B cell (primary cell): ENCODE results near the gene CKAP5. TPM values are rescaled to one million over a fixed set of nuclear protein-coding genes. Genes with fewer than 3 reads are reported as not detected.

Source experiments
- ATAC-seq: fragments of 200-7000 bp; cut with Tn5 transposase; one replicate; pipeline ENCODE4 v1.10.0; 2021; ENCODE audit warnings: low read depth, mild to moderate bottlenecking, moderate number of reproducible peaks, moderate library complexity
- CTCF ChIA-PET: fragments of 350-600 bp; sonication (Branson Sonifier 250); formaldehyde crosslinking; loops from one replicate; lab custom pipeline; 2021; ENCODE audit warnings: antibody characterized with exemption, inconsistent platforms; lab: Charles Lee
- POLR2A ChIA-PET: fragments of 350-600 bp; sonication (Branson Sonifier 250); formaldehyde crosslinking; loops from one replicate; lab custom pipeline; 2021; ENCODE audit warnings: antibody characterized with exemption; lab: Charles Lee
- DNase-seq: peaks from one replicate; pipeline ENCODE4 v3.0.0; 2013
- H2AFZ ChIP-seq: 2 replicates; pipeline ENCODE4 v1.6.1; 2012; ENCODE audit warnings: mild to moderate bottlenecking, low read depth, low read length; ENCODE audit not compliant: insufficient read depth, poor library complexity, severe bottlenecking
- H3K27ac ChIP-seq, 2 donors: 1 replicate in 1 of 2; 2 replicates in 1 of 2; pipeline ENCODE4 v1.5.1; 2012 to 2013; ENCODE audit warnings: low read length in 2 of 2, mild to moderate bottlenecking in 2 of 2, moderate library complexity in 1 of 2
- H3K27me3 ChIP-seq, 4 experiments: fragments of 200-600 bp in 1 of 4; sonication (generic) in 1 of 4; replicated peaks in 1 of 4; 1 replicate in 2 of 4; 2 replicates in 2 of 4; pipeline versions ENCODE4 v1.6.1 to v1.7.0; 2013 to 2016; ENCODE audit warnings: low read length in 3 of 4, mild to moderate bottlenecking in 2 of 4, mixed read lengths in 1 of 4, moderate library complexity in 1 of 4; ENCODE audit not compliant: insufficient read depth in 4 of 4, control insufficient read depth in 3 of 4; ENCODE audit errors: control extremely low read depth in 1 of 4
- H3K36me3 ChIP-seq, 2 experiments: replicated peaks in 1 of 2; 1 replicate in 1 of 2; 2 replicates in 1 of 2; pipeline versions ENCODE4 v1.6.1 to v1.7.1; 2013; ENCODE audit warnings: low read length in 1 of 2; ENCODE audit not compliant: insufficient read depth in 2 of 2, control insufficient read depth in 1 of 2; ENCODE audit errors: control extremely low read depth in 1 of 2, extremely low read depth in 1 of 2
- H3K4me1 ChIP-seq, 2 donors: fragments of 200-600 bp in 1 of 2; sonication (generic) in 1 of 2; 1 replicate in 1 of 2; 2 replicates in 1 of 2; pipeline versions ENCODE4 v1.5.1 to v1.6.1; 2013 to 2017; ENCODE audit warnings: low read length in 2 of 2; ENCODE audit not compliant: control insufficient read depth in 2 of 2, insufficient read depth in 2 of 2
- H3K4me2 ChIP-seq: replicated peaks from 2 replicates; pipeline ENCODE3; 2012; ENCODE audit warnings: mild to moderate bottlenecking, low read depth, low read length; ENCODE audit not compliant: poor library complexity, severe bottlenecking
- H3K4me3 ChIP-seq, 5 experiments: fragments of 200-600 bp in 1 of 5; sonication (generic) in 1 of 5; 1 replicate in 3 of 5; 2 replicates in 2 of 5; pipeline versions ENCODE4 v1.5.1 to v1.7.0; 2011 to 2016; ENCODE audit warnings: low read length in 4 of 5, mild to moderate bottlenecking in 4 of 5, low read depth in 2 of 5, control low read depth in 1 of 5, moderate library complexity in 1 of 5; ENCODE audit not compliant: insufficient read depth in 1 of 5; ENCODE audit errors: control extremely low read depth in 1 of 5, extremely low read depth in 1 of 5
- H3K79me2 ChIP-seq: fragments of 200-600 bp; sonication (generic); one replicate; pipeline ENCODE4 v1.6.0; 2016; ENCODE audit warnings: low read length; ENCODE audit not compliant: control insufficient read depth, insufficient read depth
- H3K9ac ChIP-seq: fragments of 200-600 bp; sonication (generic); 2 replicates; pipeline ENCODE4 v1.6.1; 2017; ENCODE audit warnings: mild to moderate bottlenecking, low read length, moderate library complexity
- H3K9me3 ChIP-seq, 3 donors: one replicate each; pipeline versions ENCODE4 v1.6.1 to v1.7.1; 2013; ENCODE audit warnings: low read length in 2 of 3; ENCODE audit not compliant: control insufficient read depth in 2 of 3, insufficient read depth in 1 of 3; ENCODE audit errors: control extremely low read depth in 1 of 3
- H4K20me1 ChIP-seq: 2 replicates; pipeline ENCODE4 v1.6.0; 2012; ENCODE audit warnings: mild to moderate bottlenecking, low read length; ENCODE audit not compliant: insufficient read depth, control insufficient read depth, poor library complexity, severe bottlenecking
- H3K27ac Mint-ChIP-seq: one replicate; pipeline ENCODE4 v1.8.0; 2021; ENCODE audit warnings: mixed read lengths
- H3K27me3 Mint-ChIP-seq: one replicate; pipeline ENCODE4 v1.8.0; 2021; ENCODE audit warnings: mixed read lengths
- H3K4me1 Mint-ChIP-seq: one replicate; pipeline ENCODE4 v1.8.0; 2021; ENCODE audit warnings: mixed read lengths
- H3K4me3 Mint-ChIP-seq: one replicate; pipeline ENCODE4 v1.8.0; 2021; ENCODE audit warnings: mixed read lengths
- H3K9me3 Mint-ChIP-seq: one replicate; pipeline ENCODE4 v1.8.0; 2022; ENCODE audit warnings: mixed read lengths; ENCODE audit not compliant: insufficient read depth
- CTCF ChIP-seq: fragments of 200-600 bp; IDR thresholded peaks from one replicate; pipeline ENCODE4 v1.8.0; 2022; ENCODE audit warnings: antibody characterized with exemption, mild to moderate bottlenecking
- EZH2 ChIP-seq: IDR thresholded peaks from 2 replicates; pipeline ENCODE4 v1.6.1; 2012; ENCODE audit warnings: borderline replicate concordance, low read depth, mild to moderate bottlenecking, moderate library complexity, low read length; ENCODE audit not compliant: insufficient read depth, poor library complexity, severe bottlenecking
- WGBS: methylation state at CpG from one replicate; pipeline ENCODE4 v1.1.5; 2013; ENCODE audit warnings: missing lambda C conversion rate; ENCODE audit not compliant: insufficient coverage; 5-methylcytosine and 5-hydroxymethylcytosine counted together
- intact Hi-C: fragments of 100-400 bp; cut with micrococcal nuclease; formaldehyde crosslinking; loops from one replicate; pipeline ENCODE4 v1.10.0; 2022
- polyA plus RNA-seq: library from polyadenylated mRNA; depleted of rRNA; stranded (reverse); fragments of >200 nt; gene quantifications from 2 replicates; pipeline ENCODE4 v1.2.3, GENCODE V29; 2012
- total RNA-seq, 2 donors: library from RNA; stranded (reverse); fragments of 120-200 nt in 1 of 2; gene quantifications; 1 replicate in 1 of 2; 2 replicates in 1 of 2; pipeline versions ENCODE4 v1.2.3 to v1.2.4, GENCODE V29; 2013 to 2022

The CKAP5 gene
- total and polyA plus RNA-seq, 2 donors (not counting 1 experiment from before 2014, with no cell fraction given), result 7.3 to 54.3 TPM

GRCh38 chr11:46769636-46770221 lies 76.4 kb downstream of the CKAP5 start:
- H3K4me1 ChIP-seq, result no peaks in the 10 kb centered on the region
- no peak overlapping the region for H3K4me2 ChIP-seq
- H4K20me1 ChIP-seq, result no peaks in the 10 kb centered on the region
- no peaks in the 10 kb centered on the region for H3K79me2 ChIP-seq
- Mint-ChIP-seq H3K4me1 (no peaks in the 10 kb centered on the region), H3K27ac (no peak overlapping the region), H3K27me3 (no peaks in the 10 kb centered on the region), H3K9me3 (no peaks in the 10 kb centered on the region), H3K4me3 (no peak overlapping the region)
- CTCF ChIA-PET, result interaction anchor here (0.7 kb wide), 1 partner anchor 53 kb away, joined by 3 read pairs; no protein-coding TSS in a partner anchor
- no peak overlapping the region for H2AFZ ChIP-seq
- ATAC-seq (no peak), DNase-seq (no peak)
- intact Hi-C loops, result no loop called here
- no peaks in the 10 kb centered on the region for H3K9me3 ChIP-seq
- no peaks in the 10 kb centered on the region for H3K27me3 ChIP-seq
- no peak overlapping the region for H3K27ac ChIP-seq
- POLR2A ChIA-PET, result no interaction called here
- no peak overlapping the region for H3K9ac ChIP-seq
- no peak for TF ChIP-seq CTCF
- no peak for TF ChIP-seq EZH2
- peaks cover 9 to 36% of the 10 kb centered on the region in 2 experiments for H3K36me3 ChIP-seq
- H3K4me3 ChIP-seq, result no peak overlapping the region
- 100% methylated on average over 1 of the region's 4 CpGs for WGBS

GRCh38 chr11:46766656-46767055 lies 79.4 kb downstream of the CKAP5 start:
- Mint-ChIP-seq H3K4me1 (no peaks in the 10 kb centered on the region), H3K27ac (no peak overlapping the region), H3K9me3 (no peaks in the 10 kb centered on the region), H3K27me3 (no peaks in the 10 kb centered on the region), H3K4me3 (no peak overlapping the region)
- Histone ChIP-seq H3K79me2 (no peaks in the 10 kb centered on the region), H3K4me1 (no peaks in the 10 kb centered on the region), H3K36me3 (peaks cover 19 to 61% of the 10 kb centered on the region in 2 experiments), H3K9ac (no peak overlapping the region), H3K9me3 (no peaks in the 10 kb centered on the region), H3K4me2 (no peak overlapping the region), H3K27me3 (no peaks in the 10 kb centered on the region), H2AFZ (no peak overlapping the region), H3K4me3 (no peak overlapping the region), H3K27ac (no peak overlapping the region), H4K20me1 (no peaks in the 10 kb centered on the region)
- CTCF ChIA-PET, result no interaction called here
- intact Hi-C loops, result no loop called here
- no peak for TF ChIP-seq EZH2
- no peak for TF ChIP-seq CTCF
- POLR2A ChIA-PET, result no interaction called here
- ATAC-seq (no peak), DNase-seq (no peak)
- no CpG with 5 or more reads among the region's 2 CpGs for WGBS
